Hindlimb muscle (tissue), 1 donor: Measurements from ENCODE around the gene DBNDD1. TPM values are rescaled to one million over a fixed set of nuclear protein-coding genes. Genes with fewer than 3 reads are reported as not detected.
"Not testable (repeated sequence)": the region's sequence is repeated elsewhere in the genome, so short reads cannot be mapped to it uniquely, and the experiment has no call there.

Experiments
- DNase-seq: peaks from one replicate; pipeline ENCODE4 v3.0.0-alpha.2; 2013
- polyA plus RNA-seq: library from polyadenylated mRNA; unstranded; fragments of 120-200 nt; gene quantifications from one replicate; pipeline ENCODE4 v1.2.1, GENCODE V29; 2013; ENCODE audit not compliant: insufficient read length

DBNDD1 gene, protein sequence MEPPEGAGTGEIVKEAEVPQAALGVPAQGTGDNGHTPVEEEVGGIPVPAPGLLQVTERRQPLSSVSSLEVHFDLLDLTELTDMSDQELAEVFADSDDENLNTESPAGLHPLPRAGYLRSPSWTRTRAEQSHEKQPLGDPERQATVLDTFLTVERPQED
- 16.1 TPM for polyA plus RNA-seq

- no peak for DNase-seq
Observed at GRCh38 chr16:90018652-90019542, at the start of gene DBNDD1. Gene DBNDD1, minus strand, starts transcription at chr16:90019456. Its CDS starts 115 bp downstream, at chr16:90019341.

DNA sequence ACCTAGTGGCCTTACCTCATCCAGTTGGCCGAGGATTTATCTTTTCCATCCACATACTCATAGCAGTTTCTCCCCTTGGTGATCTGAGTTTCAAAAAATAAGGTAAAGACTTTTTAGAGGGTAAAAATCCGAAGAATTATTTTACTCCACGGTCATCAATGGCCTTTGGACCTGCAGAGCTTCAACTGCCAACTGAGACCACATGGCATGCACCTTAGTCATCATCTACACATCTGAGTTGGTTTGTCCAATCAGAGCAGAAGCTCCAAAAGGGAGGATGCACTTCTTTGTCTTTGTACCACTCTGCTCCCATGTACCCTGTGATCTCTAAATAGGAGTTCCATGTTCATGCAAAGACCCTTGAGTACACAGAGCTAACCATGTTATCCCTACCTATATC, 42.2 kb upstream of the DBNDD1 start:
- DNase-seq = no peak

GRCh38 chr16:90057738-90058173, 38.5 kb upstream of the DBNDD1 start:
- no peak for DNase-seq

GRCh38 chr16:90056521-90056920, 37.3 kb upstream of the DBNDD1 start:
- DNase-seq = not testable (repeated sequence)

DNA sequence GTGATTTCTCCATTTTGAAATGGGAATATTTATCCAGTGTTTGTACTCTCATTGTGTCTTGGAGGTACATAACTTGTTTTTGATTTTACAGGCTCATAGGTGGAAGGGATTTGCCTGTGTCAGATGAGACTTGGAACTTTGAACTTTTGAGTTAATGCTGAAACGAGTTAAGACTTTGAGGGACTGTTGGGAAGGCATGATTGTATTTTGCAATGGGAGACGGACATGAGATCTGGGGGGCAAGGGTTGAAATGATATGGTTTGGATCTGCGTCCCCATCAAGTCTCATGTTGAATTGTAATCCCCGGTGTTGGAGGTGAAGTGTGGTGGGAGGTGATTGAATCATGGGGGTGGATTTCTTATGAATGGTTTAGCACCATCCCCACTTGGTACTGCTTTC, 36.1 kb upstream of the DBNDD1 start:
- no peak for DNase-seq

- DNase-seq = no peak
Observed at GRCh38 chr16:90054554-90054953, 35.3 kb upstream of the DBNDD1 start.

- DNase-seq = no peak
Observed at GRCh38 chr16:90053902-90054500, 34.7 kb upstream of the DBNDD1 start.

DNA sequence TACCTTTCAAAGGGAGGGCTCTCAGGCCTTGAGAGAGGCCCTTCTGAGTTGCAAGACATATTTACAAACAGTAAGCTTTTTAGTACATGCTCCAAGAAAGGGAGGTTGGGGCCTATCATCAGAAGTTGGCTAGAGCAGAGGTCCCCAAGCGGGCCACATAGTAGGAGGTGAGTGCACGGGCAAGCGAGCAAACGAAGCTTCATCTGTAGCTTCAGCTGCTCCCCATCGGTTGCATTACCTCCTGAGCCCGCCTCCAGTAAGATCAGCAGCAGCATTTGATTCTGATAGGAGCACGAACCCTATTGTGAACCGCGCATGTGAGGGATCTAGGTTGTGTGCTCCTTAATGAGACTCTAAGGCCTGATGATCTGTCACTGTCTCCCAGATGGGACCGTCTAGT, 31.7 kb upstream of the DBNDD1 start:
- DNase-seq = no peak

GRCh38 chr16:90048737-90049330, 29.6 kb upstream of the DBNDD1 start:
- DNase-seq = no peak

GRCh38 chr16:90048347-90048722, 29.1 kb upstream of the DBNDD1 start:
- DNase-seq = no peak

GRCh38 chr16:90047714-90048346, 28.6 kb upstream of the DBNDD1 start:
- no peak for DNase-seq

DNA sequence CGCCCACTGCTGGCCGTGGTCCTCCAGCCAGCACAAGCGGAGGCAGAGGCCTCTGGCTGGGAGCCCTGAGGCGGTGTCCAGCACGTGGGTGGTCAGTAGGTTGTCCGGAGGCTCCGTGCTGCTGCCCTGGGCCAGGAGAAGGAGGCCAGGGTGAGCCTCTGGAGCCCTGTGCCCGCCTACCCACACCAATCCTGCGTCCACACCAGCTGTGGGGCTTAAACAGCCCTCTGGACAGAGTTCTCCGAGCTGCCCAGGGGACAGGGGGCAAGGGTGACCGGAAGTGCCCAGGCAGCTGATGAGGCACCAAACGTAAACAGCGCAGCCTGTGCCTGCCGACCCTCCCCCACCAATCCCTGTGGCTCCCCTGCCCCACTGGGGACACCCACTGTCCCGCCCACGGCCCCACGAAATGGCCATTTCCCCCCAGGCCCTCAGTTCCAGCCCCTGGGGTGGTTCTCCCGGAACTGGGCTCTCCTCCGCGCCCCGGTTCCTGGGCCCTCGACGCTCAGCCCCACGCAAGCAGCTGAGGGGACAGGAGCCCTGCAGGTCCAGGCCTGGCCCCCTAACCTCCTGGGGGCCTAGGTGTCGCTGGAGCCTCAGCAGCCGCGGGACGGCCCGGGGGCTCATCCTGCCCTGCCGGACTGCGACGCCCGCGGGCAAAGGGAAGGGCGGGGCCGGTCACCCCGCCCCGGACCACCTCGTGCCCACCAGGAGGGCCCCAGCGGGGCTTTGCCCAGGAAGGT, 27.9 kb upstream of the DBNDD1 start:
- DNase-seq = peak; percentile 58

GRCh38 chr16:90046122-90046970, 27.1 kb upstream of the DBNDD1 start:
- DNase-seq = no peak

- DNase-seq = no peak
Observed at GRCh38 chr16:90044111-90044551, 24.9 kb upstream of the DBNDD1 start.

DNA sequence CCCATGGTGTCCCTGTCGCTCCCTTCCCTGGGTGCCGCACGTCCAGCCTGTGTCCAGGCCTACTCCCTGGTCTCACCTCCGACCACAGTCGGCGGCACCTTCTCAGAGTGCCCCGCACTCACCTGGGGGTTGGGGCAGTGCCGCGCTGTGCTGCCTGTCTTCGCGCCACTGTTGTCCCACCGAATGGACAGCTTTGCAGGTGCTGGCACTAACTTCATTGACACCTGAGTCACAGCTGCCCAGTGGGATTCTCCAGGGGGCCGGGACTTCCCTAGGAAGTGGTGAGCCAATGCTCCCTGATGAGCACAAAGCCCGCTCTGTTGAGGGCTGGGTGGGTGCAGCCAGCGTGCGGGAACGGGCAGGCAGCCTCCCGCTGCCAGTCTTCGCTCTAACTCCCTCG, 24.3 kb upstream of the DBNDD1 start:
- DNase-seq = no peak

DNA sequence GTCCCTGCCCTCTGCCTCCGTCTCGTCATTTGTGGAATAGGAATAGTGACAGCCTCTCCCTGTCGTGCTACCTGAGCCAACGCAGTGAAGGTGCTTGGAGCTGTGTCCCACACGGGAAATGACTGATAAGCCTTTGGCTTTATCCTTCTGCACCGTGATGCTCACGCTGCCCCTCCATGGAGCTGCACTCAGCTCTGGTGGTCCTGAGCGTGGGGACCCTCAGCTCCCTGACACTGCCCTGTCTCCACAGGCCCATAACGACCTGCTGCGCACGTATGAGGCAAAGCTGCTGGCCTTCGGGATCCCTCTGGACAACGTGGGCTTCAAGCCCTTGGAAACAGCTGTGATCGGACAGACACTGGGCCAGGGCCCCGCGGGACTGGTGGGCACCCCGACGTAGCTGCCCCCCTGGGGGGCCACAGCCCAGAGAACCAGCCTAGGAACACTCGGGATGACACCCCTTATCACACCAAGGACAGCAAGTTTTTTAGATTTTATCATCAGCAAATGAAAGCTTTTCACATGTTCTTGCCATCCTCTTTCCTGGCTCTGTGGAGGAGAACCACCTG, 23.8 kb upstream of the DBNDD1 start:
- no peak for DNase-seq

DNA sequence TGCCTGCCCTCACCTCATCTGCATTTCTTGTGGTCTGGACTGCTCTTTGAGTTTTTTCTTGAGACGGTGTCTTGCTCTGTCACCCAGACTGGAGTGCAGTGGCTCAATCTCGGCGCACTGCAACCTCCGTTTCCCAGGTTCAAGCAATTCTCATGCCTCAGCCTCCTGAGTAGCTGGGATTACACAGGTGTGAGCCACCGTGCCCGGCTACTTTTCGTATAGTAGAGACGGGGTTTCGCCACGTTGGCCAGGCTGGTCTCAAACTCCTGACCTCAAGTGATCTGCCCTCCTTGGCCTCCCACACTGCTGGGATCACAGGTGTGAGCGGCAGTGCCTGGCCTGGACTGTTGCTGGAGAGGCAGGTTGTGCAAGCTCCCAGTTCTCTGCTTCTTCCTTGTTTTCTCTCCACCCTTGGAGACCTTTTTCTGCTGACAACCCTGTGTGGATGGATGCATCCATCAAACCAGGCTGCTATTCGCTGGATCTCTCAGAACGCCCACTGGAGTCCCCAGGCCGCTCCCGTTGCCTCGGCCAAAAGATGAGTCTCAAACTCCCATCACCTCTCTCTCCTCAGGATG, 22.7 kb upstream of the DBNDD1 start:
- no peak for DNase-seq

- no peak for DNase-seq
Observed at GRCh38 chr16:90040152-90041023, 21.1 kb upstream of the DBNDD1 start.

GRCh38 chr16:90037276-90037675, 18.0 kb upstream of the DBNDD1 start:
- DNase-seq = no peak
